Central memory CD8-positive, alpha-beta T cell (primary cell): Measurements from ENCODE around the gene OSBPL3.

Experiments used
- ATAC-seq: fragments of 150-1000 bp; cut with Tn5 transposase; replicated peaks from 2 replicates; pipeline ENCODE4 v1.10.0; 2022; ENCODE audit warnings: mild to moderate bottlenecking, moderate FRiP score, moderate number of reproducible peaks; ENCODE audit not compliant: poor library complexity, severe bottlenecking; ENCODE audit errors: extremely low read depth
- DNase-seq, 2 donors: peaks; one replicate each; pipeline ENCODE4 v3.0.0; 2021; ENCODE audit warnings: low spot score in 2 of 2
- H3K27ac Mint-ChIP-seq: one replicate; pipeline ENCODE4 v1.8.0; 2022; ENCODE audit warnings: low read depth, mild to moderate bottlenecking, moderate library complexity, mixed read lengths
- H3K27me3 Mint-ChIP-seq: one replicate; pipeline ENCODE4 v1.8.0; 2022; ENCODE audit warnings: mixed read lengths
- H3K36me3 Mint-ChIP-seq: one replicate; pipeline ENCODE4 v1.8.0; 2022; ENCODE audit warnings: mild to moderate bottlenecking, moderate library complexity, mixed read lengths; ENCODE audit not compliant: insufficient read depth
- H3K4me1 Mint-ChIP-seq: one replicate; pipeline ENCODE4 v1.8.0; 2022; ENCODE audit warnings: mixed read lengths
- H3K4me3 Mint-ChIP-seq: one replicate; pipeline ENCODE4 v1.8.0; 2022; ENCODE audit warnings: mild to moderate bottlenecking, moderate library complexity, mixed read lengths
- H3K9me3 Mint-ChIP-seq: one replicate; pipeline ENCODE4 v1.8.0; 2022; ENCODE audit warnings: mixed read lengths

Gene OSBPL3

GRCh38 chr7:24963218-24963617, 16.8 kb downstream of the OSBPL3 start:
- ATAC-seq (peak; percentile 50), DNase-seq (peak in 1 of 2 donors; percentile 37)
- H3K4me1 Mint-ChIP-seq, result peaks cover 85% of the 10 kb centered on the region
- H3K36me3 Mint-ChIP-seq, result peaks cover 1% of the 10 kb centered on the region
- no peaks in the 10 kb centered on the region for H3K9me3 Mint-ChIP-seq
- no peak overlapping the region for H3K4me3 Mint-ChIP-seq
- no peaks in the 10 kb centered on the region for H3K27me3 Mint-ChIP-seq
- H3K27ac Mint-ChIP-seq, result peak overlapping the region; percentile 50

DNA sequence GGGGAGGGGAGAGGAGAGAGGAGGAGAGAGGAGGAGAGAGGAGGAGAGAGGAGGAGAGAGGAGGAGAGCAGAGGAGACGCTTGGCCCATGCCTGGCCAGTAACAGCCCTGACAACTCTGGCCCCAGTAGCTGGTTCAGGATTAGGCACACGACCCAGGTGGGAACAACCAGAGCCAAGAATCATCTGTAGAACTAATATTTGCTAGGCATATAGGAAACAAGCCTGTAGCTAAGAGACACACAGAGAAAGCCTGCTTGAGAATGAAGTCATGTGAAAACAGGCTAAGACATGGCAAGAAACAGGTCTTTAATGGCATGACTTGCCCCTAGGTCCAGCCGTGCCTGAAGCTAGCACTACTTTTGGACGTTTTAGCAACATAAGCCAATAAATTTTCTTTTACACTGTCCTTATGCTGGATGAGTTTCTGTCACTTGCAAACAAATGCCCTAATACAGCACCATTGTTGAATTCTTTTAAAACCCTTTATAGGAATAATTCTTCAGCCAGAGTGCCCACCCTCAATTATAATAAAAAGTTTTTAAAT, 17.5 kb downstream of the OSBPL3 start:
- H3K27me3 Mint-ChIP-seq, result no peaks in the 10 kb centered on the region
- ATAC-seq (no peak), DNase-seq (no peak)
- peaks cover 1% of the 10 kb centered on the region for H3K36me3 Mint-ChIP-seq
- no peaks in the 10 kb centered on the region for H3K9me3 Mint-ChIP-seq
- peaks cover 87% of the 10 kb centered on the region for H3K4me1 Mint-ChIP-seq
- H3K27ac Mint-ChIP-seq, result peak overlapping the region; percentile 87
- no peak overlapping the region for H3K4me3 Mint-ChIP-seq

DNA sequence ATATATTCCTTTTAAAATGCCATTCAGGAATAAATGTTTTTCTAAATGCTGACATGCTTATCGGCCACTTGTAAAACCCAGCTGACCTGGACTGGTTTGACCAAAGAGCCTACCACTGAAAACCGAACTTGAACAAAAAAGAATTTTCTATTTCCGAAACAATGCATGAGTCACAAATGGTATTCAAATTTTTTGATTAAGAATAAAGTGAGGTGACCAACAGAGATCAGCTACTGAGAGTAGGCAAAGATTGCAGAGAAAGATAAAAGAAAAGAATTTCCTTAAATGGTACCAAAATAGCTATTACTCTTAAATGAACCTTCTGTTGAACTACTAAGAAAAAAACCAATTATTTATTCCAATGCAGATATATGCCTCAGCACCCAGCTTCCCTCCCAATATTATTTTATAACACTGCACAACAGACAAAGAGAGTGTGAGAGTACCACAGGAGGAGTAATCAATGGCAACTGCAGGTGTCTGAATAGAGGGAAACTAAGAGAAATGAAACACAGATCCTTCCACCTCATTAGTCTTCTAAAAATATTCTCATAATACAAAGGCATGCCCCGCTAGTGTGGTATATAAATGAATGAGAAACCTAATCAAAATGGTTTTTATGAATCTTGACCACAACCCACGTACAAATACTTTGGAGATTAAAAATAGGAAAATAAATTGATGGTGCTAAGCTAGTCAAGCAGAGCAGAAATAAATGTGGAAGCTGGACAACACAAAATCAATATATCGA, 20.1 kb downstream of the OSBPL3 start:
- H3K27me3 Mint-ChIP-seq, result no peaks in the 10 kb centered on the region
- H3K27ac Mint-ChIP-seq, result no peak overlapping the region
- H3K4me1 Mint-ChIP-seq, result peaks cover 86% of the 10 kb centered on the region
- H3K36me3 Mint-ChIP-seq, result peaks cover 1% of the 10 kb centered on the region
- DNase-seq (no peak), ATAC-seq (no peak)
- H3K4me3 Mint-ChIP-seq, result no peak overlapping the region
- H3K9me3 Mint-ChIP-seq, result no peaks in the 10 kb centered on the region

GRCh38 chr7:24958399-24958798, 21.6 kb downstream of the OSBPL3 start:
- Mint-ChIP-seq H3K27me3 (no peaks in the 10 kb centered on the region), H3K9me3 (no peaks in the 10 kb centered on the region), H3K4me1 (peaks cover 86% of the 10 kb centered on the region), H3K36me3 (no peaks in the 10 kb centered on the region), H3K27ac (peak overlapping the region; percentile 6), H3K4me3 (no peak overlapping the region)
- no peak for DNase-seq
- ATAC-seq, result no peak

DNA sequence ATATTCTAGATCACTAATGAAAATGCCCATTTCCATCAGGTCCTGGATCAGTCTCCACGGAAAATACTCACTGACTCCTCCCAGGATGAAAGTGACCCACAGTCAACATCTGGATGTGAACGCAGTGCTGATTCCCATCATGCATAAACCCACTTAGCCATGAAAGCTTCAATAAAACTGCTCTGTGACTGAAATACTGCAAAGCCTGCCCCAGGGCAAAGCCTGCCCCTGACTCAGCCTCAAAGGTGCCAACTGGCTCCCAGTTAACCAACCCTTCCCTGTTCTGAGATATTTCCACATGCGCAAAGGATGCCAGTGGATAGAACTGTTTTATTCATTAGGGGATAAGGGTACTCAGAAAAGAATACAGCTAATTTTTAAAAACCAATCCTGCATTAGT, 24.0 kb downstream of the OSBPL3 start:
- ATAC-seq (no peak), DNase-seq (no peak)
- H3K27ac Mint-ChIP-seq, result peak overlapping the region; percentile 38
- H3K36me3 Mint-ChIP-seq, result no peaks in the 10 kb centered on the region
- no peaks in the 10 kb centered on the region for H3K9me3 Mint-ChIP-seq
- H3K4me1 Mint-ChIP-seq, result peaks cover 84% of the 10 kb centered on the region
- no peak overlapping the region for H3K4me3 Mint-ChIP-seq
- no peaks in the 10 kb centered on the region for H3K27me3 Mint-ChIP-seq

GRCh38 chr7:24955313-24955712, 24.7 kb downstream of the OSBPL3 start:
- H3K27ac Mint-ChIP-seq, result peak overlapping the region; percentile 38
- no peak for ATAC-seq
- H3K9me3 Mint-ChIP-seq, result no peaks in the 10 kb centered on the region
- no peaks in the 10 kb centered on the region for H3K36me3 Mint-ChIP-seq
- peaks cover 82% of the 10 kb centered on the region for H3K4me1 Mint-ChIP-seq
- no peaks in the 10 kb centered on the region for H3K27me3 Mint-ChIP-seq
- no peak overlapping the region for H3K4me3 Mint-ChIP-seq
- no peak for DNase-seq

GRCh38 chr7:24952464-24952863, 27.5 kb downstream of the OSBPL3 start:
- DNase-seq, result no peak
- Mint-ChIP-seq H3K4me3 (no peak overlapping the region), H3K27ac (no peak overlapping the region), H3K27me3 (no peaks in the 10 kb centered on the region), H3K4me1 (peaks cover 84% of the 10 kb centered on the region), H3K36me3 (peaks cover 5% of the 10 kb centered on the region), H3K9me3 (no peaks in the 10 kb centered on the region)
- ATAC-seq, result no peak

DNA sequence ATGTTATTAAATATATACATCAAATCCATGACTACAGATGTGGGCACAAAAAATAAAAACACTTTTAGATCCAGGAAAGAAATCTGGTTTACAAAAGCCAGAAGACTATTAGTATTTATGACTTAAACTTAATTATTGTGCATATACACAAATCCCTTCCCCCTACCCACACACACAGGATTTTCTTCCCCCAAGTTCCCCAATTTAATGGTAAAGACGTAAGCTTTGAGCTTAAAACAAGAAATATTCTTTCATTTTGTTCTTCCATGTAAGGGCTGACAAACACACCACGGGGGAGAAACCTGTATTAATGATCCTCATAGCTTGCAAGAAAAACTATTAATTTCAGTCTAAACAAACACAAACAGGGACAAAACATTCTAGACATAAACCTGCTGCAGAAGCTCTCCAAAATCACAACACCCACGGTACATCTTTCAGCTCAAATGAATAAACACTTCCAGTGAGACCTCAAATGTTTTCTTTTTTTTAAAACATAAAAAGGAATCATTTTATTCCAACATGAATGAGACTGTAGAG, 28.5 kb downstream of the OSBPL3 start:
- DNase-seq (no peak), ATAC-seq (no peak)
- Mint-ChIP-seq H3K36me3 (peaks cover 5% of the 10 kb centered on the region), H3K4me1 (peaks cover 84% of the 10 kb centered on the region), H3K27me3 (no peaks in the 10 kb centered on the region), H3K27ac (no peak overlapping the region), H3K9me3 (no peaks in the 10 kb centered on the region), H3K4me3 (no peak overlapping the region)

GRCh38 chr7:24949884-24950283, 30.1 kb downstream of the OSBPL3 start:
- peaks cover 5% of the 10 kb centered on the region for H3K36me3 Mint-ChIP-seq
- no peak for DNase-seq
- H3K27me3 Mint-ChIP-seq, result no peaks in the 10 kb centered on the region
- peaks cover 88% of the 10 kb centered on the region for H3K4me1 Mint-ChIP-seq
- peak overlapping the region; percentile 79 for H3K27ac Mint-ChIP-seq
- ATAC-seq, result no peak
- peak overlapping the region; percentile 29 for H3K4me3 Mint-ChIP-seq
- no peaks in the 10 kb centered on the region for H3K9me3 Mint-ChIP-seq

GRCh38 chr7:24948739-24949138, 31.2 kb downstream of the OSBPL3 start:
- ATAC-seq (no peak), DNase-seq (no peak)
- peaks cover 5% of the 10 kb centered on the region for H3K36me3 Mint-ChIP-seq
- peaks cover 78% of the 10 kb centered on the region for H3K4me1 Mint-ChIP-seq
- no peaks in the 10 kb centered on the region for H3K9me3 Mint-ChIP-seq
- no peaks in the 10 kb centered on the region for H3K27me3 Mint-ChIP-seq
- peak overlapping the region; percentile 79 for H3K27ac Mint-ChIP-seq
- peak overlapping the region; percentile 23 for H3K4me3 Mint-ChIP-seq

- Mint-ChIP-seq H3K4me1 (peaks cover 75% of the 10 kb centered on the region), H3K27ac (no peak overlapping the region), H3K27me3 (no peaks in the 10 kb centered on the region), H3K9me3 (no peaks in the 10 kb centered on the region), H3K4me3 (no peak overlapping the region), H3K36me3 (peaks cover 7% of the 10 kb centered on the region)
- ATAC-seq (no peak), DNase-seq (no peak)
Measured at GRCh38 chr7:24946467-24946866, 33.5 kb downstream of the OSBPL3 start.

- DNase-seq (no peak), ATAC-seq (no peak)
- no peaks in the 10 kb centered on the region for H3K9me3 Mint-ChIP-seq
- peaks cover 7% of the 10 kb centered on the region for H3K36me3 Mint-ChIP-seq
- H3K4me3 Mint-ChIP-seq, result no peak overlapping the region
- H3K27me3 Mint-ChIP-seq, result no peaks in the 10 kb centered on the region
- H3K4me1 Mint-ChIP-seq, result peaks cover 77% of the 10 kb centered on the region
- no peak overlapping the region for H3K27ac Mint-ChIP-seq
Measured at GRCh38 chr7:24945899-24946298, 34.1 kb downstream of the OSBPL3 start.
